CMK (cell line): ENCODE measurements around the gene MED8.
A peak's percentile ranks its signal among the peaks of the same experiment; 100 is the strongest.

ENCODE experiments used
- DNase-seq: peaks from one replicate; pipeline ENCODE4 v3.0.0-alpha.2; 2010; ENCODE audit warnings: low read depth

MED8 gene

DNA sequence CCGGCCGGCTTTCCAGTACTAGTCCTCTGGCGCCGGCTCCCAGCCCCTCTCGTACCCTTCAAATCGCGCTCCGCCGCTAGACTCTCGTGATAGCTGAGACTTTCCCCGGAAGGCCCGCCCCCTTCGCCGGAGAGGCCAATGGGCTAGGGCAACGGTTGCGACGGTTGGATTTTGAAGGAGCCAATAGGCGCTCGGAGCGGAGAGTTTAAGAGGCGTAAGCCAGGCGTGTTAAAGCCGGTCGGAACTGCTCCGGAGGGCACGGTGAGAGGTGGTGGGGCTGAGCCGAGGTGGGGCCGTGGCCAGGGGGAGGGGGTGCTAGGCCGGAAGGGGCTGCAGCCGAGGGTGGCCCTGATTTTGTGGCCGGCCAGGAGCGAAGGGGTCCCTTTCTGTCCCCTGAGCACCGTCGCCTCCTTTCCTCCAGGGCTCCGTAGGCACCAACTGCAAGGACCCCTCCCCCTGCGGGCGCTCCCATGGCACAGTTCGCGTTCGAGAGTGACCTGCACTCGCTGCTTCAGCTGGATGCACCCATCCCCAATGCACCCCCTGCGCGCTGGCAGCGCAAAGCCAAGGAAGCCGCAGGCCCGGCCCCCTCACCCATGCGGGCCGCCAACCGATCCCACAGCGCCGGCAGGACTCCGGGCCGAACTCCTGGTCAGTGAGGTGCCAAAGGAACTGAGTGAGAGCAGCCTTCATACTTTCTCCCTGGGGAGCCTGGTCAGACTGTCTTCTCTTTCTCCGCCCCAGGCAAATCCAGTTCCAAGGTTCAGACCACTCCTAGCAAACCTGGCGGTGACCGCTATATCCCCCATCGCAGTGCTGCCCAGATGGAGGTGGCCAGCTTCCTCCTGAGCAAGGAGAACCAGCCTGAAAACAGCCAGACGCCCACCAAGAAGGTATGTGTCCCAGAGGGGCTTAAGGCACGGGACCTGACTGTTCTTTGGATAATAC, 30.6 kb downstream of the MED8 start, which contains the start of gene CDC20:
TSS of gene CDC20 (plus strand) at position 236 of the 948 bp plus-strand sequence. CDS start at position 471, 235 bp downstream.
- peak; percentile 94 for DNase-seq

DNA sequence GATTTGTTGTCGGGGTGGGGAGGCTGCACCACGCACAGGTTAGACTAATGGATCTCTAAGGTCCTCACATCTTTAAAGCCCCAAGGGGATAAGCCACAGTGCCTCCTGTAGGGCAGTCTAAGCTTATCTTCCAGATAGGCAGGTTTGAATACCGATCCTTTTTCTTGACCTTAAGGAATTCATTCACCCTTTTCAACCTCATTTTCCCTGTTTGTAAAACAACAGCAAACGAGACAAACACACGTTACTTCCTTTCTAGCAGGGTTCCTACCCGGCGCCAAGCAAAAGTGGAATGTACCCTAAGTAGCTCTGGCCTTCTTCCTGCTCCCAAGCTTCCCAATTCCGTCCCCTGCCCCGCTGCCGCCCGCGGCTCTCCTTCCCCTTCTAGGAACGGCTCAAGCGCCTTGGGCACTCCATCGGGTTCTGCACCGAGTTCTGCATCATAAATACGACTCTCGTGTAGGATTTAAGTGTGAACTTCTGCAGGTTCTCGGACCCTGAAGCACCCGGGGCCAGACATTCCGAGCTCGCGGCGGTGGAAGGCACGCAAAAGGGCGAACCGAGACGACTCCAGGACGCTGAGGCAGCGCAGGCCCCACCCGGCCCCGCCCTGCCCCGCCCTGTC, 31.4 kb downstream of the MED8 start:
- no peak for DNase-seq

DNA sequence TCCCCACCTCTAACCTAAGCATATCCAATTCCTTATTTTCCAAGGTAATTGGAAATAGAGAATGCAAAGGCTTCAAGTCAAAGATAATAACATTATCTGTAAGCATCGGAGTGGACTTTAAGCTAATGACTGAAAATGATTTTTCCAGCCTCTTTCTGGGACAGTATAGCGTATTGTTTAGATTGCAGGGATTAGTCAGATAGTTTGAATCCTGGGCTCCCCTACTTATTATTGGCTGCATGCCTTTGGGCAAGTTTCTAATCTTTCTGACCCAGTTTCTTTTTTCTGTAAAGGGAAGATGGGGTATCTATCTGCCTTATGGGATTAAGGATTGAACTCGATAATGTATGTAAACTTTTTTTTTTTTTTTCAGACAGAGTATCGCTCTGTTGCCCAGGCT, 32.3 kb downstream of the MED8 start:
- no peak for DNase-seq

DNA sequence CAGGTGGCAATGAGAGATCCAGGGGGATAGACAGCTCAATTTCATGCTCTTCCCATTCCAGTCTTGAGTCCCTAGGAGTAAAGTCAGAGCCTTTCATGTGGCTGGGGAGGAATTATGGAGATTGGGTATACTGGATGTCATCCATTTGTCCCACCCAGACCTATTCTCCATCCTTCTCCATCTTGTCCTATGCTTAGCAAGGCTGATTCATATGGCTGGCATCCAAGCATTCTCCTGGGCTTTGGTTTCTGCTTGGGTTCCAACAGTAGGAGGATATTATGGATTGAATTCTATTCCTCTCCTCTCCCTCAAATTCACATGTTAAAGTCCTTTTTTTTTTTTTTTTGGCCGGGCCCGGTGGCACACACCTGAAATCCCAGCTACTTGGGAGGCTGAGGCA, 34.7 kb downstream of the MED8 start:
- no peak for DNase-seq

DNA sequence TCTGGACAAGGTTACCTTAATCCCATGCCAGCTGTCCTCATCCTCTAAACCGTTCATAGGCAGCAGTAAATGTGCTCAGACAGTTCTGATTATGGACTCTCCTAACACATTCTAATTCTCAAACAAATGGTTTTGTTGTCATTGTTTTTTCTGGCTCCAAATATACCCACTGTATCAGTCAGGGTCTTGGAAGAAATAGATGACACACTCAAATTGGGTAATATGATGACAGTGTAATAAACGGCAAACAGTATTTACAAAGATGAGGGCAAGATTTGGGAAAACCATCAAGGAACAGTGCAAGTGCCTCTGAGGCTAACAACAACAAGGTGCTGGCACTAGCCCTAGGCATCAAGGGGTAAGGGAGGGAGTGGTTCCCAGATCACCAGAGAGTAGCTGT, 35.1 kb downstream of the MED8 start:
- DNase-seq: no peak

DNA sequence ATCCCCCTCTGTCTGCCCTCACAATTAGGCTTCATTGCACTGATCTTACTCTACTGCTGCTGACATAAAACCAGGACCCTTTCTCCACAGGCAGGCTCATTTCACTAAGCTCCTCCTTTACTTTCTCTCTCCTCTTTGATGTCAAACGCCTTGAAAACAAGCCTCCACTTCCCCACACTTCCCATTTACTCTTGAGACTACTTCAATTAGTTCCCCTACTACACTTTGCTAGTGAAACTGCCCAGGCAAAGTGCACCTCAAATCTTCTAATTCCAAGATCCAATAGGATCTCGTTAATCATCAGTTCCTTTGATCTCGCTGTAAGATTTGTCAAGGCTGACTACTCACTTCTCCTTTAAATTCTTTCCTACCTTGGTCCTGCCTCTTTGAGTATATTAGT, 36.7 kb downstream of the MED8 start:
- no peak for DNase-seq

DNA sequence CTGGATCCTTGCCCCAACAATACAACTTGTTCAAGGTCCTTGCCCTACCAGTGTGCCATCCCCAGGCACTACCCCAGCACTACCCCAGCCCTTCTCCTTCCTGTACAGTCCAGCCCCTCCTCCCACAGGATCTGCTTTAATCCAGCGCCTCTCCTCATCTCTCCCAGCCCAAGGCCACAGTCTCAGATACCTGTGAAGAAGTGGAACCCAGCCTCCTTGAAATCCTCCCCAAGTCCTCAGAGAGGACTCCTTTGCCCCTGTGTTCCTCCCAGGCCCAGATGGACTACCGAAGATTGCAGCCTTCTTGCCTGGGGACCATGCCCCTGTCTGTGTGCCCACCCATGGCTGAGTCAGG, 37.3 kb downstream of the MED8 start:
- no peak for DNase-seq

DNA sequence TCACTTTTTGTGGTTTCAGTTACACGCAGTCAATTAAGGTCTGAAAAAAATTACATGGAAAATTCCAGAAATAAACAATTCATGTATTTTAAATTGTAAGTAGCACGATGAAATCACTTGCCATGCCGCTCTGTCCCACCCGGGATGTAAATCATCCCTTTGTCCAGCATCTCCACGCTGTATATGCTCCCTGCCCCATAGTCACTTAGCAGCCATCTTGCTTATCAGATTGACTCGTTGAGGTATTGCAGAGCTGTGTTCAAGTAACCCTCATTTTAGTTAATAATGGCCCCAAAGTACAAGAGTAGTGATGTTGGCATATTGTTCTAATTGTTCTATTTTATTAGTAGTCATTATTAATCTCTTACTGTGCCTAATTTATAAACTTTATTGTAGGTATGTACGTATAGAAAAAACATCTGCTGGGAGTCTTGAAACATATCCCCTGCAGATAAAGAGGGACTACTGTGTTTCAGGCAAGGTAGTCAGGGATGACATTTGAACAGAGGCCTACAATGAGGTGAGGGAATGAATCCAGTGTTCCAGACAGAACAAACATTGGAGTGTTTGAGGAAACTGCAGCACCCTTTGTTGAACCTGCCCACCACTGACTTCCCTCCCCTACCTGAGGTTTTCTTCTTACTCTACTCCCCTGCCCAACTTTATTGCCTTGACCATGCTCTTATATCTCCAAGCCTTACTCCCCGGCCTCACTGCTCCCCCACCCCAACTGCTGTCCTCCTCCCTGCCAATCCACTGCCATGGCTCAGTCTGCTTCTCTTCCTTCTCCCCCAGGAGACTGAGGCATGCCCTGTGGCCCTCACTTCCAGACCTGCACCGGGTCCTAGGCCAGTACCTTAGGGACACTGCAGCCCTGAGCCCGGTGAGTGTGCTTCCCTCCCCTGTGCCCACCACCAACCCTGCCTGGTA, 37.9 kb downstream of the MED8 start:
- no peak for DNase-seq

DNA sequence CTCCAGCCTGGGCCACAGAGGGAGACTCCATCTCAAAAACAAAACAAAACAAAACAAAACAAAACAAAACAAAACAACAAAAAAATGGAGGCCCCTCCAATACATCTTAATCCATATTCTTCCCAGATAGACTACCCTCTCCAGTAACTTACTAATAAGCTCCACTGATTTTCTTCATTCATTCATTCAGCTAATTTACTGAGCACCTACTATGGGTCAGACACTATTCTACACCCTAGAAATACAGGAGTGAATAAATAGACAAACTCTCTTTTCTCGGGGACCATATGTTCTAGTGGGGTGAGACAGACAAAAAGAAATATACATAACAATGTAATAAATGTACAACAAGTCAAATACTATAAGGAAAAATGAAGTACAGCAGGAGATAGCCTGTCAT, 38.6 kb downstream of the MED8 start:
- DNase-seq: no peak

DNA sequence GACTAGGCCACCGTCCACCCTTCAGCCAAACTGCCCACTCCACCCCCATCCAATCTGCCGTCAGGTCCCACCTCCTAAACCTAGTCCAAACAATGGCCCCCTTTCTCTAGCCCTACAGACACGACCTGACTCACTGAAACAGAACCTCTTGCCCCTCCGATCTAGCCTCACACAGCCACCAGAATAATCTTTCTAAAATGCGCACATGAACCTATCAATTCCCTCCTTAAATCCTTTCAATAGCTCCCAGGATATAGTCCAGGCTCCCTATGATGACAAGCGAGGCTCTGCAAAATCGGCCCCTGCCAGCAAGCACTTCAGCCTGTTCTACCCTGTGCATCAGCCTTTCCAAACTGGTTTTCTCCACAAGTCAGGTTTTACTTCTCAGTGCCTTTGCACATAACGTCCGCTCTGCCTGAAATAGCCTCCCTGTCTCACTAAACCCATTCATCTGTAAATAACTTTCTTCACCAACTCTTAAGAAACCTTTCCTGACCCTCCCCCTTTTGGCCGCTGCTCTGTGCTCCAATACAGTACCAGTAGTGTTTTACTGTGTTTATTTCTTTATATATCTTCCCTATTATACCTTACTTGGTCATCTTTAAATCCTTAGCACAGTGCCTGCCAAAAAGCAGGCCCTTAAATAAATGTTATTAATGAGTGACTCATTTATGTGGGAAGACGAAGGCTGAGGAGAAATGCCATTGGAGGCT, 39.9 kb downstream of the MED8 start:
- no peak for DNase-seq

DNA sequence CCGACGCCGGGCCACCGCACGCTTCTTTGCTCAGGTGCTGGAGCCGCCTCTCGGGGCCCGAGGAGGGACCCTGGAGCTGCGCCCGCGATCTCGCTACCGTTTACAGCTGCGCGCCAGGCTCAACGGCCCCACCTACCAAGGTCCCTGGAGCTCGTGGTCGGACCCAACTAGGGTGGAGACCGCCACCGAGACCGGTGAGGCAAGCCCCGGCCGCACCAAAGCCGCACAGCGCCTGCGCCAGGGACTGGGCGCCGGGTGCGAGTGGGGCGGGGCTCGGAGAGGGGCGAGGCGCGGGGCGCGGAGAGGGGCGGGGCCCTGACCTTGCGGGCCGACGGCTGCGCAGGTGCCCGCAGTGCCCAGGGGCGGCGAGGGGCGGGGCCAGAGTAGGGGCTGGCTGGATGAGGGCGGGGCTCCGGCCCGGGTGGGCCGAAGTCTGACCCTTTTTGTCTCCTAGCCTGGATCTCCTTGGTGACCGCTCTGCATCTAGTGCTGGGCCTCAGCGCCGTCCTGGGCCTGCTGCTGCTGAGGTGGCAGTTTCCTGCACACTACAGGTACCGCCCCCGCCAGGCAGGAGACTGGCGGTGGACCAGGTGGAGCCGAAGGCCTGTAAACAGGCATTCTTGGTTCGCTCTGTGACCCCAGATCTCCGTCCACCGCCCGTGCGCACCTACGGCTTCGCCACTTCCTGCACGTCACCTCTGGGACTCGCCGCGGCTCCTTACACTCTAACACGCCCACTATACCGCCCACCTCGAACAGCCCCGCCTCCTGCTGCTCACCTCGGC, 40.6 kb downstream of the MED8 start:
- no peak for DNase-seq

DNA sequence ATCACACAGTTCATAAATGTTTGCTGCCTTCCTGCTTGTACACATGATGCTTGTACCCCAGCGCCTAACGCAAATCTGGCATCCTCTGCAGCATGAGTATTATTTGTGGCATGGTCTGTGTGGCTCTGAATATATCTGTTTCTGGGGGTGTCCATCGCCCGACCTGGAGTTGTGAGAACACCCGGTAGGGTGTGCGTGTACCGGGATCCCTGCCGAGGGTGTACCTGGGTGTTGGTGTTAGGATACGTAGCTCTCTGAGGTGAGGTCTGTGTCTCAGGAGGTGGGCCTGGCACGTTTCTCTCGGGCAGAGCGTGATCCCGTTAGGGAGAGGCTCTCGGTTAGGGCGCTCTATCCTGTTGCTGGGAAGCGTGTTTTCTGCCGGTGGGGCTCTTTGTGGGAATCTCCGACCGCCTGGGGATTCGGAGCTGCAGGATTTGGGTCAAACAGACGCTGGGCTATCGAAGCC, 41.2 kb downstream of the MED8 start:
- DNase-seq: no peak

DNA sequence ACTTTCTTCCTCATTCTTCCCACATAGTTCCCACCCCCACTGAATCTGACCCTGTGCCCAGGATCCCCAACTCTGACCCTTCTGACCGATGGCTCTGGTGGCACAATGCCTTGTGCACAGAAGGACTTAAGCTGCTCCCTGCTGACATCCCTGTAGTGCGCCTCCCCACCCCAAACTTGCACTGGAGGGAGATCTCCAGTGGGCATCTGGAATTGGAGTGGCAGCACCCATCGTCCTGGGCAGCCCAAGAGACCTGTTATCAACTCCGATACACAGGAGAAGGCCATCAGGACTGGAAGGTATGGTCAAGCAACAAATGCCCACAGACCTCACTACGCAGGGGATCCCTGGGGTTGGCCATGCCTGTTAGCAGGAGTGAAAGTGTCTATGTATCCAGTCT, 43.0 kb downstream of the MED8 start:
- no peak for DNase-seq

DNA sequence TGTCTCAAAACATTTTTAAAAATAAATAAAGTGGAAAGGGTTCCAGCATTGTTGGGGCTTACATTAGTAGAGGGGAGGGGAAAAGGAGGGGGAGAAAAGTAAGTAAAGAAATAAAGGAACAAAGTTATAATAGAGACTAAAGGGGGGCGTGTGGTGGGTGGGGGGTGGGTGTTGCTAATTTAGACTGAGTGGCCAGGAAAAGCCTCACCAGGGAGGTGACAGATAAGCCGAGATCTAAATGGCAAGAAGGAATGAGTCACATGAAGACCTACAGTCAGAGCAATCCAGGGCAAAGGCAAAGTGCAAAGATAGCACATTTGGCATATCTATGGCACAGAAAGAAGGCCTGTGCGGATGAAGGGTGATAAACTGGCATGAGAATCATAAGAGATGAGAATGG, 44.5 kb downstream of the MED8 start:
- no peak for DNase-seq

DNA sequence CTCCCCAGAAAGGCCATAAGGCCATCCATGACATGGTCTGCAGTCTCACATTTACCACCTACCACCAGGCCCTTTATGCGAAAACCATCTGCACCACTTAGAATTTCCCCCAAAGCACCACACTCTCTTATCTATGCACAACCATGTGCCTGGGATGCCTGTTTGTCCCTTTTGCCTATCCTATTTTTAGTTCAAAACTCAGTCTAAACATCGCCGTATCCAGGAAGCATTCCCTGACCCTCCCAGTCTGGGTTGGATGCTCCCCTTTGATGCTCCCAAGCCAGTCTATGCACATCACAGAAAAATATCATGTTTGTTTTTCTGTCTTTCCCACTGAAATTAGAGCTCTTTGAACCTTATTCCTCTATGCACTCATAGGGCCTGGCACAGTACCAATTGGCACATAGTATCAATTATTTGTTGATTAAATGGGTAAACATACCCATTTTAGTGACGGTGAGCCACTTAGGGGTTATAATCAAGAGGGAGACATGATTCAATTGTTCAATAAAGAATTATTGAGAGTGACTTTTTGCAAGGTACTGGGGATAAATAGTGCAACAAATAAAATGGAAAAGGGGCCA, 45.2 kb downstream of the MED8 start:
- no peak for DNase-seq

DNA sequence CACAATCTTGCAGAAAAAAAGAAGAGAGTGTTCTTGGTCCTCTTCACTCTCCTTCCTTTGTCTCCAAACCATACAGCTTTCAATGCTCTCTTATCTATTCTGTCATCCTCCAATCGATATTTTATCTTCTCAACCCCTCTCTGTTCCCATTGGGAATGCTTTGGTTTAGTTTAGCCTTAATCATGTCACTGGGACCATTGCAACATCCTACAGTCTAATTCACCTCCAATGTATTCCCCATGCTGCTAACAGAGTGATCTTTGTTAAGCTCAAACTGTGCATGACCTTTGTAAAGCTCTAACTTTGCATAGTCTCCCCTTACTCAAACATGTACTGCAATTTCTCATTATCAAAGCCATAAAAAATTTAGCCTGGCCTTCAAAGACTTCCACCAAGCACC, 49.0 kb downstream of the MED8 start:
- no peak for DNase-seq

DNA sequence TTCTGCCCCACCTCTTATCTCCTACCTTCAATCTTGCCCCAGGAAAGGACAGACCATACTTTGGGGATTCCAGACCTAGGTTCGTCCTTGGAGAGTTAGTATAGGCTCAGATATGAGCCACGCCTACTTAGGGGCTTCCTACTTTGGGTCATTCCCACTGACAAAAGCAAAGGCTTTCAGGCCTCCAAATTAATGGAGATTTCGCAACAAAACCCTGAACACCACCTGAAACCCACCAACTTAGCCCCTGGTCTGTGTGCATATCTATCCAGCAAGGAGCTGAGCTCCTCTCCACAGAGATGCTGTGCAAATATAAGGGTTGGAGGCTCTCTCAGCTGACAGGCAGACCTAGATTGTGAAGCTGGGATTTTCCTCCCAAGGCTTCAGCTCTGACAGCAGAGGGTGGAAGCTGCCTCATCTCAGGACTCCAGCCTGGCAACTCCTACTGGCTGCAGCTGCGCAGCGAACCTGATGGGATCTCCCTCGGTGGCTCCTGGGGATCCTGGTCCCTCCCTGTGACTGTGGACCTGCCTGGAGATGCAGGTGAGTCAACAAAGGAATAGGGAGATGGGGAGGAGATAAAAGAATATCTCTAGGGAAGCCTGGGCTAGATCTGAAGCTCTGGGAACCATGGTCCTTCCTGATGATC, 49.9 kb downstream of the MED8 start:
- DNase-seq: no peak

DNA sequence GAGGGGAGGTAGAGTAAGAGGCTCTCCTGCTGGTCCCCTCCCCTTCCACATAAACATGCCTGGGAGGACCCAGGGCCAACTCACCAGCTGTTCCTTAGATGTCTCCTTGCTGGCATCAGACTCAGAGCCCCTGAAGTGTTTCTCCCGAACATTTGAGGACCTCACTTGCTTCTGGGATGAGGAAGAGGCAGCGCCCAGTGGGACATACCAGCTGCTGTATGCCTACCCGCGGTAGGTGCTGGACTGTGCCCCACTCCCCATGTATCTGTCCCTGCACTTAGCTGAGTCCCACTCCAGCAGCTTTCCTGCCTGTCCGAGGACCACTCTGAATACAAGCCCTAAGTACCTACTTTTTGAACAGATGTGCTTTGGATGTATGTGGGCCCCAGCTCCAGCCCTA, 51.6 kb downstream of the MED8 start:
- DNase-seq: no peak

DNA sequence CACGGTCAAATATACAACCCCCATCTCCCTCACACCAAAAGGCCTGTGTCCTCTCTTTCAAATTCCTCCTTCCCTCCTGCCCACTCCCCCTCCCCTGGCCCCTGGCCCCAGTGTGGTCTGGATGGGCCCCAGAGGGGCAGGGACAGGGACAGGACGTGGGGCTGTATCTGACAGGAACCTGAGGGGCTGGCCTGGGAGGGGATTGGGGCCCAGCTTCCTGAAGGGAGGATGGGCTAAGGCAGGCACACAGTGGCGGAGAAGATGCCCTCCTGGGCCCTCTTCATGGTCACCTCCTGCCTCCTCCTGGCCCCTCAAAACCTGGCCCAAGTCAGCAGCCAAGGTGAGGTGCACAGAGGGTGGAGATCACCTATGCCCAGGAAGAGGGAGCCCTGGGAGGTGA, 52.0 kb downstream of the MED8 start, which contains the start of gene MPL:
TSS of gene MPL (plus strand) at position 231 of the 400 bp plus-strand sequence. CDS start at position 262, 31 bp downstream.
- DNase-seq: peak; percentile 89
